Osteocyte (in vitro differentiated cells): Measurements from ENCODE around the gene LEMD2. TPM values are rescaled to one million over a fixed set of nuclear protein-coding genes. Genes with fewer than 3 reads are reported as not detected.
A peak's percentile ranks its signal among the peaks of the same experiment; 100 is the strongest.

Source experiments
- DNase-seq: peaks from one replicate; pipeline ENCODE4 v3.0.0; 2021; ENCODE audit warnings: mixed read lengths; ENCODE audit not compliant: unreplicated experiment; ENCODE audit errors: extremely low spot score
- H3K27ac Mint-ChIP-seq: one replicate; pipeline ENCODE4 v1.8.0; 2021; ENCODE audit warnings: mild to moderate bottlenecking, mixed read lengths; ENCODE audit not compliant: unreplicated experiment
- H3K27me3 Mint-ChIP-seq: one replicate; pipeline ENCODE4 v1.8.0; 2021; ENCODE audit warnings: mixed read lengths; ENCODE audit not compliant: unreplicated experiment
- H3K36me3 Mint-ChIP-seq: one replicate; pipeline ENCODE4 v1.8.0; 2021; ENCODE audit warnings: mixed read lengths; ENCODE audit not compliant: unreplicated experiment
- H3K4me1 Mint-ChIP-seq: one replicate; pipeline ENCODE4 v1.8.0; 2021; ENCODE audit warnings: mixed read lengths; ENCODE audit not compliant: unreplicated experiment
- H3K4me3 Mint-ChIP-seq: one replicate; pipeline ENCODE4 v1.8.0; 2021; ENCODE audit warnings: mild to moderate bottlenecking, moderate library complexity, mixed read lengths; ENCODE audit not compliant: unreplicated experiment
- H3K9me3 Mint-ChIP-seq: one replicate; pipeline ENCODE4 v1.8.0; 2021; ENCODE audit warnings: mixed read lengths; ENCODE audit not compliant: unreplicated experiment
- total RNA-seq: library from RNA; stranded (reverse); gene quantifications from 2 replicates; pipeline ENCODE4 v1.2.1, GENCODE V29; 2021
- TF ChIP-seq, protein P1 (sequence below): fragments of 200-600 bp; sonication (generic); IDR thresholded peaks from 2 replicates; pipeline ENCODE4 v1.5.0; 2021; ENCODE audit warnings: antibody characterized with exemption, mild to moderate bottlenecking, moderate library complexity

LEMD2 gene
- total RNA-seq, 1 donor from 2014 or later: 70.4 TPM

DNA sequence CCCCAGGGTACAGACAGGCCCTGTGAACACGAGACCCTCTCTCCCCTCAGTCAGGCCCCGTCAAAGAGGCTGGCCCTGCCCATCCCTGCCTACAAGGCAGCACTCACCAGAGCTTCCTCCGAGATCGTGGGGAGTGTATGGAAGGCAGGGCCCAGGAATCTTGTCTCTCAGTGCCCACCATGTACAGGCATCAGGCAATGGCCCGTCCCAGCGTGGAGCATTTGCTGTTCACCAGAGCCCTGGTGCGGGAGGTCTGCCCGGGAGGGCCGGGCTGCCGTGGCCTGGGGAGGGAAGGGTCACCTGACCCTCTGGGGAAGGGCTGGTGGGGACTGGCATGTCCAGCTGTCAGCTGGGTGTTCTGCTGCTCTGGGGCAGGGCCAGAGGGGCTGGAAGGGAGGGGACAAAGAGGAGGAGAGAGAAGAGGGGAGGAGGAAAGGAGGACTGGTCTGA, 42.3 kb downstream of the LEMD2 start, which contains the start of gene IP6K3:
TSS of gene IP6K3 (minus strand) at position 255 of the 450 bp plus-strand sequence. CDS start 11,429 bp downstream, outside the sequence.
- DNase-seq: no peak
- peak within 1 kb of the TSS; percentile 56 for H3K4me3 Mint-ChIP-seq
- H3K27me3 Mint-ChIP-seq: no peaks in the 10 kb centered on the region
- no peaks in the 10 kb centered on the region for H3K36me3 Mint-ChIP-seq
- H3K9me3 Mint-ChIP-seq: no peaks in the 10 kb centered on the region
- H3K27ac Mint-ChIP-seq: peak within 1 kb of the TSS; percentile 93
- TF ChIP-seq, protein P1, sequence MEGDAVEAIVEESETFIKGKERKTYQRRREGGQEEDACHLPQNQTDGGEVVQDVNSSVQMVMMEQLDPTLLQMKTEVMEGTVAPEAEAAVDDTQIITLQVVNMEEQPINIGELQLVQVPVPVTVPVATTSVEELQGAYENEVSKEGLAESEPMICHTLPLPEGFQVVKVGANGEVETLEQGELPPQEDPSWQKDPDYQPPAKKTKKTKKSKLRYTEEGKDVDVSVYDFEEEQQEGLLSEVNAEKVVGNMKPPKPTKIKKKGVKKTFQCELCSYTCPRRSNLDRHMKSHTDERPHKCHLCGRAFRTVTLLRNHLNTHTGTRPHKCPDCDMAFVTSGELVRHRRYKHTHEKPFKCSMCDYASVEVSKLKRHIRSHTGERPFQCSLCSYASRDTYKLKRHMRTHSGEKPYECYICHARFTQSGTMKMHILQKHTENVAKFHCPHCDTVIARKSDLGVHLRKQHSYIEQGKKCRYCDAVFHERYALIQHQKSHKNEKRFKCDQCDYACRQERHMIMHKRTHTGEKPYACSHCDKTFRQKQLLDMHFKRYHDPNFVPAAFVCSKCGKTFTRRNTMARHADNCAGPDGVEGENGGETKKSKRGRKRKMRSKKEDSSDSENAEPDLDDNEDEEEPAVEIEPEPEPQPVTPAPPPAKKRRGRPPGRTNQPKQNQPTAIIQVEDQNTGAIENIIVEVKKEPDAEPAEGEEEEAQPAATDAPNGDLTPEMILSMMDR: no peak
- H3K4me1 Mint-ChIP-seq: peaks cover 64% of the 10 kb centered on the region

DNA sequence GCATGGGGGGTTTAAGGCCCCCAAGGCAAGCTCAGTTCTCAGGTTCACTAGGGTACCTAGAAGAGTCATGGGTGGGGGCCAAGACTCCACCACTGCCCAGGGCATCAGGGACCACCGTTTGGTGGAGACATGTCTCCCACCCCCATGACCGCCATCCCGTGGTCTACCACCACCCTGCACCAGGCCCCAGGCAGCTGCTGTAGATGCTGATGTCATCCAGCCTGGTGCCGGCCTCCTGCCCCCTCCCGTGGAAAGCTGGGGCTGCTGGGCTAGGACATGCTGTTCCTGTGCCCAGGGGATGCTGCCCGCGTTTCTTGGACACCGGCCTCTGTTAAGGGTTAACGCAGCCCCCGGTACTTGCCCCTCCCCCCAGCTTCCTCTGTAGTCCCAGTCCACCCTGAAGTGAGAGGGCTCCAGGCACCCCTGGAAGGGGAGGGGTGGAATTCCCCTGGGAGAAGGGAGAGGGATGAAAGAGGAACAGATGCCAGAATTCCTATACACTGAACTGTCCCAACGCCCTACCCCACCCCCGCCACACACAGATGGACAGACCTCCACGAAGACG, 42.8 kb downstream of the LEMD2 start:
- Mint-ChIP-seq H3K27me3 (no peaks in the 10 kb centered on the region), H3K36me3 (no peaks in the 10 kb centered on the region), H3K4me1 (peaks cover 61% of the 10 kb centered on the region), H3K9me3 (no peaks in the 10 kb centered on the region), H3K27ac (peak overlapping the region; percentile 93), H3K4me3 (peak overlapping the region; percentile 56)
- TF ChIP-seq, protein P1: peak; percentile 13
- peak; percentile 91 for DNase-seq

DNA sequence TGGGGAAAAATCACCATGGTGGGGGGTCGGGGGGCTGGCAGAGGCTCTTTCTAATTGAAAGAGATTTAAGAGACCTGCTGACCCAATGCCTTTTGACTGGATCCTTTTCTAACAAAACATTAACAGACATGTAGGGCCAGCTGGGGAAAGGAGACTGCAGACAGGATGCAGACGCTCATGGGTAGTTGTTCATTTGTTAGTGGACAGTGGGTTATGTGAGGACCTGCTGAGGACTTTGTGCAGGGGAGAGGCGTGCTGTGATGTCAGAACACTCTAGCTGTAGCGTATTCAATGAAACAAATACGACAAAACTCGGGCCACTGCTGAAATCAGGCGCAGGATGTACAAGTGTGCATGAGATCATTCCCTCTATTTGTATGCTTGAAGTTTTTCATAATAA, 43.4 kb downstream of the LEMD2 start:
- Mint-ChIP-seq H3K36me3 (no peaks in the 10 kb centered on the region), H3K9me3 (no peaks in the 10 kb centered on the region), H3K27me3 (no peaks in the 10 kb centered on the region), H3K4me3 (peak overlapping the region; percentile 56), H3K4me1 (peaks cover 55% of the 10 kb centered on the region), H3K27ac (peak overlapping the region; percentile 93)
- TF ChIP-seq, protein P1: no peak
- DNase-seq: no peak

DNA sequence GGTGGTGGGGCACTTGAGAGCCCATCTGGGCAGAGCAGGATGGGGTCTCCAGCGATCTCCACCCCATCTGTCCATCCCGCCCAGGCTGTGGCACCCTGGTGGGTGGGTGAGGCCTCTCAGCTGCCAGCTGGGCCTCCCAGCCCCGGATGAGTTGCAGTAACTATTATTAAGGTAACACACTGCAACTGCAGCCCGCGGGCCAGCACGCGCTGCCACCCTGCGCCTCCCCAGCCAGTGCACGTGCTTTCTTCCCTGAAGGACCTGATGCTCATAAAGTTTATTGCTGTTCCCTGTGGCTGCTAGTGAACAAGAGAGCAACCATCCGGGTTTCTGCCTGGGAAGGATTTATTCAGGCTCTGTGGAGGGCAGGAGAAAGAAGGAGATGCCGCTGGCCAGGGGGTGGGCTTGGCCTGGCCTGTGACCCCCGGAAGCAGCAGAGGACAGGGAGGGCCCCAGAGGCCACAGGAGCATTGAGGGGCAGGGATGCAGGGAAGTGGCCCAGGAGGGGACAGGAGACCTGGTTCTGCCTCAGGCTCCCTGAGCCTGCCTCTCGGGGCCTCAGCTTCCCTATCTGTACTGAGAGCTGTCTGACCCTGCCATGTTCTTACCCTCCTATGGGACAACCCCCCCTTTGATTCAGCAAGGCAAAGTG, 43.9 kb downstream of the LEMD2 start:
- no peak for DNase-seq
- H3K4me3 Mint-ChIP-seq: peak overlapping the region; percentile 42
- H3K27me3 Mint-ChIP-seq: no peaks in the 10 kb centered on the region
- peak overlapping the region; percentile 93 for H3K27ac Mint-ChIP-seq
- TF ChIP-seq, protein P1: no peak
- H3K36me3 Mint-ChIP-seq: no peaks in the 10 kb centered on the region
- no peaks in the 10 kb centered on the region for H3K9me3 Mint-ChIP-seq
- H3K4me1 Mint-ChIP-seq: peaks cover 54% of the 10 kb centered on the region
